Trophoblast cell (in vitro differentiated cells and primary cell): Measurements from ENCODE around the gene KIF13A.
"Not testable (repeated sequence)": the region's sequence is repeated elsewhere in the genome, so short reads cannot be mapped to it uniquely, and the experiment has no call there.

ENCODE experiments used
- DNase-seq, 2 donors: peaks; one replicate each; pipeline ENCODE4 v3.0.0-alpha.2; 2016
- H2AFZ ChIP-seq: 2 replicates; pipeline ENCODE4 v1.6.1; 2013; ENCODE audit warnings: low read length, moderate library complexity, mild to moderate bottlenecking; ENCODE audit not compliant: insufficient read depth, poor library complexity
- H2AK5ac ChIP-seq: 2 replicates; pipeline ENCODE4 v1.6.1; 2013; ENCODE audit warnings: mild to moderate bottlenecking, low read length
- H2BK120ac ChIP-seq: 2 replicates; pipeline ENCODE4 v1.6.1; 2013; ENCODE audit warnings: low read length, mild to moderate bottlenecking, moderate library complexity; ENCODE audit not compliant: insufficient read depth, poor library complexity
- H2BK12ac ChIP-seq: 2 replicates; pipeline ENCODE4 v1.6.1; 2013; ENCODE audit warnings: mild to moderate bottlenecking, low read length, moderate library complexity
- H2BK5ac ChIP-seq: 2 replicates; pipeline ENCODE4 v1.6.1; 2013; ENCODE audit warnings: low read length, low read depth, moderate library complexity, mild to moderate bottlenecking; ENCODE audit not compliant: poor library complexity
- H3K14ac ChIP-seq: 2 replicates; pipeline ENCODE4 v1.6.1; 2013; ENCODE audit warnings: mild to moderate bottlenecking, low read length
- H3K18ac ChIP-seq: 2 replicates; pipeline ENCODE4 v1.6.1; 2013; ENCODE audit warnings: mild to moderate bottlenecking, low read length
- H3K23ac ChIP-seq: 2 replicates; pipeline ENCODE4 v1.6.1; 2013; ENCODE audit warnings: low read length
- H3K27ac ChIP-seq: 2 replicates; pipeline ENCODE4 v1.5.1; 2013; ENCODE audit warnings: low read depth, mild to moderate bottlenecking, inconsistent platforms, low read length, moderate library complexity
- H3K27me3 ChIP-seq: 2 replicates; pipeline ENCODE4 v1.6.1; 2013; ENCODE audit warnings: inconsistent platforms, mild to moderate bottlenecking, low read length, moderate library complexity; ENCODE audit not compliant: insufficient read depth
- H3K36me3 ChIP-seq, 2 experiments: 1 replicate in 1 of 2; 2 replicates in 1 of 2; pipeline ENCODE4 v1.6.1; 2013; ENCODE audit warnings: low read length in 2 of 2, mild to moderate bottlenecking in 2 of 2, moderate library complexity in 1 of 2; ENCODE audit not compliant: insufficient read depth in 2 of 2, control insufficient read depth in 1 of 2
- H3K4ac ChIP-seq: 2 replicates; pipeline ENCODE4 v1.6.1; 2013; ENCODE audit warnings: low read depth, mild to moderate bottlenecking, low read length, moderate library complexity
- H3K4me1 ChIP-seq, 2 experiments: 1 replicate in 1 of 2; 2 replicates in 1 of 2; pipeline ENCODE4 v1.6.1; 2013; ENCODE audit warnings: low read length in 2 of 2, mild to moderate bottlenecking in 2 of 2, moderate library complexity in 1 of 2; ENCODE audit not compliant: insufficient read depth in 2 of 2, control insufficient read depth in 1 of 2
- H3K4me2 ChIP-seq: 2 replicates; pipeline ENCODE4 v1.6.1; 2013; ENCODE audit warnings: inconsistent platforms, mild to moderate bottlenecking, low read length, moderate library complexity
- H3K4me3 ChIP-seq: 2 replicates; pipeline ENCODE4 v1.5.1; 2013; ENCODE audit warnings: mild to moderate bottlenecking, low read depth, low read length, inconsistent platforms
- H3K79me1 ChIP-seq: one replicate; pipeline ENCODE4 v1.6.1; 2013; ENCODE audit warnings: low read length
- H3K79me2 ChIP-seq: 2 replicates; pipeline ENCODE4 v1.6.1; 2013; ENCODE audit warnings: low read length, mild to moderate bottlenecking; ENCODE audit not compliant: control insufficient read depth, insufficient read depth, poor library complexity
- H3K9ac ChIP-seq: 2 replicates; pipeline ENCODE4 v1.6.1; 2013; ENCODE audit warnings: mild to moderate bottlenecking, low read length
- H3K9me3 ChIP-seq: 2 replicates; pipeline ENCODE4 v1.6.1; 2013; ENCODE audit warnings: low read depth, mild to moderate bottlenecking, control low read depth, inconsistent platforms, low read length; ENCODE audit not compliant: insufficient read depth
- H4K12ac ChIP-seq: 2 replicates; pipeline ENCODE4 v1.6.1; 2013; ENCODE audit warnings: low read depth, mild to moderate bottlenecking, low read length, moderate library complexity
- H4K8ac ChIP-seq: 2 replicates; pipeline ENCODE4 v1.6.1; 2013; ENCODE audit warnings: low read depth, mild to moderate bottlenecking, low read length, moderate library complexity
- H4K91ac ChIP-seq: one replicate; pipeline ENCODE4 v1.6.1; 2013; ENCODE audit warnings: low read depth, mild to moderate bottlenecking, low read length, moderate library complexity
- WGBS: extraction: QIAGEN DNeasy Blood & Tissue Kit; methylation state at CpG from one replicate; pipeline ENCODE4 v1.1.7; 2013; ENCODE audit warnings: missing lambda C conversion rate; ENCODE audit not compliant: insufficient read length, insufficient coverage; ENCODE audit errors: extremely low coverage; 5-methylcytosine and 5-hydroxymethylcytosine counted together

KIF13A gene

GRCh38 chr6:17735311-17735710 lies 252.1 kb downstream of the KIF13A start:
- not testable (repeated sequence) for H2AFZ ChIP-seq, H4K91ac ChIP-seq, H3K18ac ChIP-seq, H3K79me2 ChIP-seq, H3K14ac ChIP-seq, H4K8ac ChIP-seq, H3K9ac ChIP-seq, H2AK5ac ChIP-seq, H3K23ac ChIP-seq, H3K9me3 ChIP-seq, H3K27me3 ChIP-seq, H3K27ac ChIP-seq, H2BK12ac ChIP-seq, H3K79me1 ChIP-seq, H2BK5ac ChIP-seq, H3K4me3 ChIP-seq, DNase-seq, H3K4me1 ChIP-seq, H3K4ac ChIP-seq, H3K36me3 ChIP-seq, H4K12ac ChIP-seq, H2BK120ac ChIP-seq, H3K4me2 ChIP-seq
- WGBS, result no CpG with 5 or more reads among the region's 27 CpGs

- no peak overlapping the region for H3K4ac ChIP-seq
- no peaks in the 10 kb centered on the region for H3K79me2 ChIP-seq
- no peak overlapping the region for H4K12ac ChIP-seq
- H3K27me3 ChIP-seq, result no peaks in the 10 kb centered on the region
- no peak overlapping the region for H2AFZ ChIP-seq
- WGBS, result no CpG with 5 or more reads among the region's 6 CpGs
- no peak overlapping the region for H2BK5ac ChIP-seq
- no peak overlapping the region for H4K8ac ChIP-seq
- H3K9me3 ChIP-seq, result no peaks in the 10 kb centered on the region
- no peak overlapping the region for H3K4me3 ChIP-seq
- H3K36me3 ChIP-seq, result no peaks in the 10 kb centered on the region
- H3K4me2 ChIP-seq, result no peak overlapping the region
- H3K14ac ChIP-seq, result no peak overlapping the region
- no peak overlapping the region for H3K23ac ChIP-seq
- DNase-seq, result no peak
- no peak overlapping the region for H3K27ac ChIP-seq
- H3K79me1 ChIP-seq, result no peaks in the 10 kb centered on the region
- H3K4me1 ChIP-seq, result peaks cover 0 to under 1% of the 10 kb centered on the region in 2 experiments
- no peak overlapping the region for H2AK5ac ChIP-seq
- H2BK120ac ChIP-seq, result no peak overlapping the region
- no peak overlapping the region for H2BK12ac ChIP-seq
- no peak overlapping the region for H3K18ac ChIP-seq
- no peak overlapping the region for H4K91ac ChIP-seq
- H3K9ac ChIP-seq, result no peak overlapping the region
Measured at GRCh38 chr6:17730078-17730704, 257.2 kb downstream of the KIF13A start.

- Histone ChIP-seq H3K79me1 (peaks cover 3% of the 10 kb centered on the region), H3K27me3 (no peaks in the 10 kb centered on the region), H2BK5ac (no peak overlapping the region), H3K4me3 (no peak overlapping the region), H2AK5ac (no peak overlapping the region), H3K4me2 (no peak overlapping the region), H3K4me1 (peaks cover 0 to 3% of the 10 kb centered on the region in 2 experiments), H3K36me3 (no peaks in the 10 kb centered on the region), H4K12ac (no peak overlapping the region), H3K79me2 (no peaks in the 10 kb centered on the region), H4K91ac (no peak overlapping the region), H3K23ac (no peak overlapping the region), H4K8ac (no peak overlapping the region), H3K9me3 (no peaks in the 10 kb centered on the region), H3K27ac (no peak overlapping the region), H2AFZ (no peak overlapping the region), H2BK120ac (no peak overlapping the region), H3K14ac (no peak overlapping the region), H3K9ac (no peak overlapping the region), H3K18ac (no peak overlapping the region), H2BK12ac (no peak overlapping the region), H3K4ac (no peak overlapping the region)
- WGBS, result no CpG with 5 or more reads among the region's 12 CpGs
- peak; percentile 29 to 53 for DNase-seq
Measured at GRCh38 chr6:17729223-17730077, 258.0 kb downstream of the KIF13A start.

- no peak for DNase-seq
- Histone ChIP-seq H3K23ac (no peak overlapping the region), H2BK5ac (no peak overlapping the region), H2AK5ac (no peak overlapping the region), H3K27me3 (no peaks in the 10 kb centered on the region), H3K4me2 (no peak overlapping the region), H3K18ac (no peak overlapping the region), H3K36me3 (no peaks in the 10 kb centered on the region), H3K4ac (no peak overlapping the region), H3K79me1 (peaks cover 3% of the 10 kb centered on the region), H2BK120ac (no peak overlapping the region), H3K4me3 (no peak overlapping the region), H2BK12ac (no peak overlapping the region), H4K8ac (no peak overlapping the region), H3K4me1 (peaks cover 0 to 3% of the 10 kb centered on the region in 2 experiments), H4K12ac (no peak overlapping the region), H3K79me2 (no peaks in the 10 kb centered on the region), H3K9ac (no peak overlapping the region), H2AFZ (no peak overlapping the region), H3K27ac (no peak overlapping the region), H3K9me3 (no peaks in the 10 kb centered on the region), H3K14ac (no peak overlapping the region), H4K91ac (no peak overlapping the region)
- no CpG with 5 or more reads among the region's 49 CpGs for WGBS
Measured at GRCh38 chr6:17728551-17729222, 258.7 kb downstream of the KIF13A start.
